LNCAP (cell line): Measurements from ENCODE around the gene NKD2.

ENCODE experiments used
- TF ChIP-seq, protein P1 (sequence below): fragments of 450-650 bp; IDR thresholded peaks from 2 replicates; pipeline ENCODE4 v1.5.1; 2017; ENCODE audit warnings: mild to moderate bottlenecking

NKD2 gene

DNA sequence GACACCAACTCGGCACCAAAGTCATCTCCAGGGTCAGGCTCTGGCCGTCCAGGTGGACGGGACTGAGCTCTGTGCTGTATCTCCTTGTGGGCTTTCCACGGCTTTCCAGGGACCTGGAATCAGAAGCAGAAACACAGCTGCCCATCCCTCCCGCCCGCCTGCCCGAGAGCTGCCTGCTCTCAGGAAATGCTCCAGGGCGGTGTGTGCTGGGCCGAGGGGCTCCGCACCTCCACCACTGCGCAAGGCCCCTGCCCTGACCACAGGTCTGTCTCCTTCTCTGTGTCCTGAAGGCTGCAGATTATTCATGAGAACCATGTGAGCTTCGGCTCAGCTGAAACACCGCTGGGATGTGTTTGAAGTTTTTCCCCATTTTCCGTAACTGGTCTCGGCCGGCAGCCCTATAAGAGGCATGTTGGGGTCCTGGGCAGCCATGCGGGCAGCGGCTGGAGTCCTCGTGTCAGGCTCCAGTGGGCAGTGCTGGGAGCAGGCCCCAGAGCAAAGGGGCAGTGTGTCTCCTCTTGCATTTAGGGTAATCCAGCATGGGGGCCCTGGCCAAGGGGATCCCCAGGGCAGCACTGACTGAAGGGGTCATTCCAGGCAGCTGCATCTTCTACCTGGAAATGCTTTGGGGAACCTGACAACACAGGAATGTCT is 22.8 kb downstream of the NKD2 start:
- TF ChIP-seq, protein P1, sequence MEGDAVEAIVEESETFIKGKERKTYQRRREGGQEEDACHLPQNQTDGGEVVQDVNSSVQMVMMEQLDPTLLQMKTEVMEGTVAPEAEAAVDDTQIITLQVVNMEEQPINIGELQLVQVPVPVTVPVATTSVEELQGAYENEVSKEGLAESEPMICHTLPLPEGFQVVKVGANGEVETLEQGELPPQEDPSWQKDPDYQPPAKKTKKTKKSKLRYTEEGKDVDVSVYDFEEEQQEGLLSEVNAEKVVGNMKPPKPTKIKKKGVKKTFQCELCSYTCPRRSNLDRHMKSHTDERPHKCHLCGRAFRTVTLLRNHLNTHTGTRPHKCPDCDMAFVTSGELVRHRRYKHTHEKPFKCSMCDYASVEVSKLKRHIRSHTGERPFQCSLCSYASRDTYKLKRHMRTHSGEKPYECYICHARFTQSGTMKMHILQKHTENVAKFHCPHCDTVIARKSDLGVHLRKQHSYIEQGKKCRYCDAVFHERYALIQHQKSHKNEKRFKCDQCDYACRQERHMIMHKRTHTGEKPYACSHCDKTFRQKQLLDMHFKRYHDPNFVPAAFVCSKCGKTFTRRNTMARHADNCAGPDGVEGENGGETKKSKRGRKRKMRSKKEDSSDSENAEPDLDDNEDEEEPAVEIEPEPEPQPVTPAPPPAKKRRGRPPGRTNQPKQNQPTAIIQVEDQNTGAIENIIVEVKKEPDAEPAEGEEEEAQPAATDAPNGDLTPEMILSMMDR, result no peak

DNA sequence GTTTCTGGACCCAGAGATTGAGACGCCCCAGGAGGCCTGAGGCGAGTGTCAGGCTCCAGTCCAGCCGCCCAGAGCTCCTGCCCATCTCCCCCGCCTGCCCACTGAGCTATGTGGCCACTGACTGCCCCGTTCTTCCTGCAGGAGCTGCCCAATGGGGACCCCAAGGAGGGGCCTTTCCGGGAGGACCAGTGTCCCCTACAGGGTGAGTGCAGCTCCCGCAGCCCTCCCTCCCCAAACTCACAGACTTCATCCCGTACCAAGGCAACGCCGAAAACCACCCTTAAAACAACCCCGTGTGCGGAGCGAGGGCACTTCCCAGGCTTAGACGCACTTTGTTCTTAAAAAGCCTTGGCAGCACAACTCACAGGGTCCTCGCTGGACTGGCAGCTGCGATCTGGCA is 23.4 kb downstream of the NKD2 start:
- TF ChIP-seq, protein P1, result no peak

DNA sequence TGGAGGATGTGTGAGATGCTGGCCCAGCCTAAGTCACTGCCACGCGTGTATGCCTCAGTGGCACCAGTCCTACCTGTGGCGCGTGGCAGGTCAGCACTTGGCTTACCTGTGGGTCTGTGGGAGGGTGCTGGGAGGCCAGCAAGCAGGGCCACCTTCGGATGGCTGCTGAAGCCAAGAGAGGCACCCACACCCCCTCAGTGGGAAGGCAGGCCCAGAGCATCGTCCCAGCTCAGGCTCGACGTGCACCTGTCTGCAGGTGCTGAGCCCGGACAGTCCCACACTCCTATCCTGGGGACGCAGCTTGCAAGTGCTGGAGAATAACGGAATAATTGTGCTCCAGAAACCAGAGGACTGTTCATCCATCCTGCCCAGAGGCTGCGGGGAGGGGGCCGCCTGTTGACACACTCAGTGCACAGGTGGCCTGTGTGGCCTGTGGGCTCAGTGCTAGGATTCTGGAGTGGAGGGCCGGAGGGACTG is 24.0 kb downstream of the NKD2 start:
- TF ChIP-seq, protein P1, result no peak

DNA sequence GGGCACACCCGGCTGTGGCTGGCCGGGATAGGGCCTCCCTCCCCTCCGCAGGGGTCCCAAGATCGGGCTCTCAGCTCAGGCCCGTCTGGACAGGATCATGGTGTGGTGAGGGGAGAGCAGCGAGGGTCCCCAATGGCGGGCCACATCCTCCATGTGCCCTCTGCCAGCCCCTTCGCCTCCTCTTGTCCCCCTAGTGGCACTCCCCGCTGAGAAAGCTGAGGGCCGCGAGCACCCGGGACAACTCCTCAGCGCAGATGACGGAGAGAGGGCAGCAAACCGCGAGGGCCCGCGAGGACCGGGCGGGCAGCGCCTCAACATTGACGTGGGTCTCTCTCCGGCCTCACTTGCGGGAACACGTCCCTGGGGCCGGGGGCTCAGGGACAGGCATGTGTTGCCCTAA is 24.6 kb downstream of the NKD2 start:
- TF ChIP-seq, protein P1, result no peak

DNA sequence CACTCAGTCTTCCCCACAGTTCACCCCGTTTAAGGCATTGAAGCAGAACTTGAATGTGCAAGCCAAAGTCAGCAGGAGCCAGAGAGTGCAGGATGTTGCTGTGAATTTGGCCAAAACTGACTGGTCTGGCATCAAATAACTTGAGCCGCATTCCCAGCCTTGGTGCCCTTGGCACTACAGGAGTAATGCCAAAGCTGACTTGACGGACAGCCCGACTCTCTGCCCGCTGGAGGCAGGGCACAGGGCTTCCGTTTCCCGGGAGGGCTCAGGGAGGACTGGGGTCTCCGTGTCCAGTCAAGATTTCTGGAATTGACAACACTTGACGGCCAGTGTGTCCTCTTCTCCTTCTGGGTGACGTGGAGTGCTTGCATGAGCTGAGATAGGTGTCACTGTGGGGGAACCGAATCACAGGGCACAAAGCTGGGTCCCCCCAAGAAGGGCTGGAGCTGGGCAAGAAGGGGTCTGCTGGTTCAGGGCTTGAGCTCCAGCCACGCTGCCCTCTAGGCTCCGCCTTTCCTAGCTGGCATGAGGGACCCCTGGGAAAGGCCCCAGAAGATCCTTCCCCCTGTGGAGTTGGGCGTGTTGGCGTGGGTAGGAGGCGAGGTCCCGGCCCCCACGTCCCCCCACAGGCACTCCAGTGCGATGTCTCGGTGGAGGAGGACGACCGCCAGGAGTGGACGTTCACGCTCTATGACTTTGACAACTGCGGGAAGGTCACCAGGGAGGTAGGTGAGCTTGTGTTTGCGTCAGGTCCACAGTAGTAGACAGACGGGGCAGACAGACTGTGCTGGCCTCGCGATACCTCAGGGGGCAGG is 25.2 kb downstream of the NKD2 start:
- TF ChIP-seq, protein P1, result no peak

DNA sequence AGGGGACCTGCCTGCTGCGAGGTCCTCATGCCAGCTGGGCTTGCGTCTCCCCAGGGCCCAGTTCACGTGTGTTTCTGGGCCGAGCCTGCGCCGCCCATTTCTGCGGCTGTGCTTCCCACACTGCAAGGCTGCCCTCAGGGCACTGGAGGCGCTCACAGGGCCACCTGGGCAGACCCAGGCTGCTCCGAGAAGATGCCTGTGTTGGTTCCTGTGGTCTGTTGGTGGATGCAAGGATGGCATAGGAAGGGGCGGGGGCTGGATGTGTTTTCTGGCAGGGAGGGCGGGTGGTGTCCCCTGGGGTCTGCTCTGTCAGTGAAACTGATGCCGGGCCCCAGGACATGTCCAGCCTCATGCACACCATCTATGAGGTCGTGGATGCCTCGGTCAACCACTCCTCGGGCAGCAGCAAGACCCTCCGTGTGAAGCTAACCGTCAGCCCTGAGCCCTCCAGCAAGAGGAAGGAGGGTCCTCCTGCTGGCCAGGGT is 25.9 kb downstream of the NKD2 start:
- TF ChIP-seq, protein P1, result no peak

DNA sequence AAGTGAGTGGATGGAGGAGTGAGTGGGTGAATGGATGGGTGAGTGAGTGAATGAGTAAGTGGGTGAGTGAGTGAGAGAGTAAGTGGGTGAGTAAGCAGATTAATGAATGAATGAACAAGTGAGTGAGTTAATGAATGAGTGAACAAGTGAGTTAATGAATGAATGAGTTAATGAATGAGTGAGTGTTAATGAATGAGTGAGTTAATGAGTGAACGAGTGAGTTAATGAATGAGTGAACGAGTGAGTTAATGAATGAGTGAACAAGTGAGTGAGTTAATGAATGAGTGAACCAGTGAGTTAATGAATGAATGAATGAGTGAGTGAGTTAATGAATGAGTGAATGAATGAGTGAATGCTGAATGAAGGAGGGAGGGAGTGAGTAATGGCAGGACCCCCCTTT is 26.4 kb downstream of the NKD2 start:
- TF ChIP-seq, protein P1, result no peak
